Neuronal stem cell (in vitro differentiated cells): ENCODE data around the gene LIN28B.
A peak's percentile ranks its signal among the peaks of the same experiment; 100 is the strongest.
"Not testable (repeated sequence)": the region's sequence is repeated elsewhere in the genome, so short reads cannot be mapped to it uniquely, and the experiment has no call there.

Experiments
- DNase-seq: peaks from one replicate; pipeline ENCODE4 v3.0.0-alpha.2; 2013; ENCODE audit warnings: low spot score
- H2AFZ ChIP-seq: one replicate; pipeline ENCODE4 v1.6.1; 2013; ENCODE audit warnings: mild to moderate bottlenecking, low read length, inconsistent platforms
- H2AK5ac ChIP-seq: 2 replicates; pipeline ENCODE4 v1.6.1; 2013; ENCODE audit warnings: low read depth, mild to moderate bottlenecking, inconsistent platforms, low read length, moderate library complexity, mixed read lengths
- H2BK120ac ChIP-seq: 2 replicates; pipeline ENCODE4 v1.6.1; 2013; ENCODE audit warnings: low read depth, mild to moderate bottlenecking, inconsistent platforms, low read length, moderate library complexity, mixed read lengths
- H2BK12ac ChIP-seq: one replicate; pipeline ENCODE4 v1.6.1; 2013; ENCODE audit warnings: low read length, inconsistent platforms
- H2BK15ac ChIP-seq: 2 replicates; pipeline ENCODE4 v1.6.1; 2013; ENCODE audit warnings: mild to moderate bottlenecking, low read length, inconsistent platforms, mixed read lengths
- H2BK5ac ChIP-seq: one replicate; pipeline ENCODE4 v1.6.1; 2013; ENCODE audit warnings: inconsistent platforms, mild to moderate bottlenecking, low read length, moderate library complexity
- H3K14ac ChIP-seq: one replicate; pipeline ENCODE4 v1.6.1; 2013; ENCODE audit warnings: low read length, inconsistent platforms
- H3K18ac ChIP-seq: 2 replicates; pipeline ENCODE4 v1.6.1; 2013; ENCODE audit warnings: low read length, inconsistent platforms
- H3K23ac ChIP-seq: 2 replicates; pipeline ENCODE4 v1.6.1; 2013; ENCODE audit warnings: low read depth, mild to moderate bottlenecking, mixed read lengths, low read length, inconsistent platforms; ENCODE audit not compliant: poor library complexity
- H3K27ac ChIP-seq: replicated peaks from 3 replicates; pipeline ENCODE4 v1.5.1; 2013; ENCODE audit warnings: low read length, inconsistent platforms
- H3K27me3 ChIP-seq, 3 experiments: 2 replicates each; pipeline ENCODE4 v1.6.1; 2013; ENCODE audit warnings: low read length in 3 of 3, mild to moderate bottlenecking in 2 of 3, inconsistent platforms in 1 of 3, low read depth in 1 of 3, mixed read lengths in 1 of 3, moderate library complexity in 1 of 3; ENCODE audit not compliant: control insufficient read depth in 3 of 3, insufficient read depth in 3 of 3
- H3K36me3 ChIP-seq, 2 donors: replicated peaks in 1 of 2; 2 replicates each; pipeline ENCODE4 v1.6.1; 2013; ENCODE audit warnings: low read length in 2 of 2; ENCODE audit not compliant: control insufficient read depth in 2 of 2, insufficient read depth in 2 of 2
- H3K4ac ChIP-seq: 2 replicates; pipeline ENCODE4 v1.6.1; 2013; ENCODE audit warnings: inconsistent platforms, mild to moderate bottlenecking, low read length, moderate library complexity
- H3K4me1 ChIP-seq, 2 donors: 1 replicate in 1 of 2; 2 replicates in 1 of 2; pipeline ENCODE4 v1.6.1; 2013; ENCODE audit warnings: low read length in 2 of 2, low read depth in 1 of 2; ENCODE audit not compliant: control insufficient read depth in 2 of 2, insufficient read depth in 1 of 2
- H3K4me2 ChIP-seq: one replicate; pipeline ENCODE4 v1.6.1; 2013; ENCODE audit warnings: mild to moderate bottlenecking, low read length, inconsistent platforms; ENCODE audit not compliant: insufficient read depth, poor library complexity, severe bottlenecking
- H3K4me3 ChIP-seq, 2 donors: 2 replicates each; pipeline ENCODE4 v1.5.1; 2013; ENCODE audit warnings: low read length in 2 of 2, mild to moderate bottlenecking in 2 of 2, inconsistent platforms in 1 of 2, moderate library complexity in 1 of 2
- H3K79me1 ChIP-seq: one replicate; pipeline ENCODE4 v1.6.1; 2013; ENCODE audit warnings: low read depth, mild to moderate bottlenecking, inconsistent platforms, low read length, moderate library complexity
- H3K9ac ChIP-seq: one replicate; pipeline ENCODE4 v1.6.1; 2013; ENCODE audit warnings: mild to moderate bottlenecking, low read depth, low read length, inconsistent platforms; ENCODE audit not compliant: poor library complexity
- H3K9me3 ChIP-seq, 2 donors: replicated peaks in 1 of 2; 2 replicates each; pipeline versions ENCODE3 to v1.6.1; 2013; ENCODE audit warnings: low read length in 2 of 2, mild to moderate bottlenecking in 2 of 2, inconsistent platforms in 1 of 2, low read depth in 1 of 2, mixed read lengths in 1 of 2, moderate library complexity in 1 of 2; ENCODE audit not compliant: control insufficient read depth in 2 of 2, insufficient read depth in 1 of 2
- H4K8ac ChIP-seq: one replicate; pipeline ENCODE4 v1.6.1; 2013; ENCODE audit warnings: low read depth, mild to moderate bottlenecking, inconsistent platforms, low read length, moderate library complexity
- H4K91ac ChIP-seq: one replicate; pipeline ENCODE4 v1.6.1; 2013; ENCODE audit warnings: low read length, low read depth, mild to moderate bottlenecking, inconsistent platforms; ENCODE audit not compliant: poor library complexity
- WGBS, 2 donors: extraction: QIAGEN DNeasy Blood & Tissue Kit; methylation state at CpG; one replicate each; pipeline ENCODE4 v1.1.7; 2013; ENCODE audit warnings: missing lambda C conversion rate in 2 of 2, mixed read lengths in 1 of 2; ENCODE audit not compliant: insufficient read length in 2 of 2, insufficient replicate concordance in 1 of 2; ENCODE audit errors: extremely low coverage in 2 of 2; 5-methylcytosine and 5-hydroxymethylcytosine counted together

LIN28B gene

DNA sequence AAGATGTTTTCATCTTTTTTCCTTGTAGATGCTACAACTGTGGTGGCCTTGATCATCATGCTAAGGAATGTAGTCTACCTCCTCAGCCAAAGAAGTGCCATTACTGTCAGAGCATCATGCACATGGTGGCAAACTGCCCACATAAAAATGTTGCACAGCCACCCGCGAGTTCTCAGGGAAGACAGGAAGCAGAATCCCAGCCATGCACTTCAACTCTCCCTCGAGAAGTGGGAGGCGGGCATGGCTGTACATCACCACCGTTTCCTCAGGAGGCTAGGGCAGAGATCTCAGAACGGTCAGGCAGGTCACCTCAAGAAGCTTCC lies 121.4 kb downstream of the LIN28B start:
- no peak overlapping the region for H2BK5ac ChIP-seq
- H3K9ac ChIP-seq = no peak overlapping the region
- H2AK5ac ChIP-seq = no peak overlapping the region
- no peak overlapping the region for H4K91ac ChIP-seq
- no peak overlapping the region for H2BK15ac ChIP-seq
- H3K18ac ChIP-seq = no peak overlapping the region
- no peak overlapping the region for H4K8ac ChIP-seq
- H2BK120ac ChIP-seq = no peak overlapping the region
- H3K4ac ChIP-seq = no peak overlapping the region
- H3K9me3 ChIP-seq = peaks cover 0 to 1% of the 10 kb centered on the region in 2 donors
- no peak overlapping the region for H3K23ac ChIP-seq
- H3K4me3 ChIP-seq = no peak overlapping the region
- WGBS, 2 donors = no CpG with 5 or more reads among the region's 6 CpGs
- H3K36me3 ChIP-seq = peaks cover 12 to 49% of the 10 kb centered on the region in 2 donors
- peaks cover 0 to 2% (median 0%) of the 10 kb centered on the region in 3 experiments for H3K27me3 ChIP-seq
- peaks cover 1 to 3% of the 10 kb centered on the region in 2 donors for H3K4me1 ChIP-seq
- no peak overlapping the region for H2BK12ac ChIP-seq
- no peak overlapping the region for H3K27ac ChIP-seq
- no peak for DNase-seq
- no peak overlapping the region for H3K14ac ChIP-seq
- peaks cover 4% of the 10 kb centered on the region for H3K79me1 ChIP-seq
- H2AFZ ChIP-seq = no peak overlapping the region
- no peak overlapping the region for H3K4me2 ChIP-seq

DNA sequence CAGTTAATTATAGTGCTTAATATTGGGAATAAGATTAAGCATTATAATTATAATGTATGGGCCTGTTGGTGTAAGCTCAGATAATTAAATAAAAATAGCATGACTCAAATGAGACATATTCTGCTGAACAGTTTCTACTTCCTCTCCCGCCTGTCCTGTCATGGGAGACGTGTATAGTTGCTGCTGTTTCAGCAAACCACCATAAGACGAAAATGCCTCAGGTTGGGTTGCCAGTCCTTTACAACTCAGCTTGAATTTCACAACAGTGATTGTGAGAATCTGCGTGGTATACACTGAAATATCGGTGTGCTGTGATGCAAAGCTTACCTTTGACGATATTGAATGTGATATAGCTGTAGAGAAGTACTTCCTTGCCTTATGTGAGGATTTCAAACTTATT lies 123.4 kb downstream of the LIN28B start:
- H3K9me3 ChIP-seq = peaks cover 0 to 1% of the 10 kb centered on the region in 2 donors
- H3K79me1 ChIP-seq = peaks cover 4% of the 10 kb centered on the region
- H3K27me3 ChIP-seq = peaks cover 0 to 2% (median 0%) of the 10 kb centered on the region in 3 experiments
- no peak for DNase-seq
- no peak overlapping the region for H3K4me2 ChIP-seq
- no peak overlapping the region for H3K4ac ChIP-seq
- H3K18ac ChIP-seq = no peak overlapping the region
- H3K4me1 ChIP-seq = peaks cover 0 to 3% of the 10 kb centered on the region in 2 donors
- no peak overlapping the region for H2BK5ac ChIP-seq
- H3K9ac ChIP-seq = no peak overlapping the region
- H3K14ac ChIP-seq = no peak overlapping the region
- H3K36me3 ChIP-seq = peaks cover 12 to 54% of the 10 kb centered on the region in 2 donors
- H2BK120ac ChIP-seq = no peak overlapping the region
- H3K23ac ChIP-seq = no peak overlapping the region
- no peak overlapping the region for H3K4me3 ChIP-seq
- H2AFZ ChIP-seq = no peak overlapping the region
- H3K27ac ChIP-seq = no peak overlapping the region
- no peak overlapping the region for H2BK12ac ChIP-seq
- no peak overlapping the region for H4K8ac ChIP-seq
- H2BK15ac ChIP-seq = no peak overlapping the region
- WGBS, 2 donors = no CpG with 5 or more reads among the region's 6 CpGs
- H2AK5ac ChIP-seq = no peak overlapping the region
- no peak overlapping the region for H4K91ac ChIP-seq

DNA sequence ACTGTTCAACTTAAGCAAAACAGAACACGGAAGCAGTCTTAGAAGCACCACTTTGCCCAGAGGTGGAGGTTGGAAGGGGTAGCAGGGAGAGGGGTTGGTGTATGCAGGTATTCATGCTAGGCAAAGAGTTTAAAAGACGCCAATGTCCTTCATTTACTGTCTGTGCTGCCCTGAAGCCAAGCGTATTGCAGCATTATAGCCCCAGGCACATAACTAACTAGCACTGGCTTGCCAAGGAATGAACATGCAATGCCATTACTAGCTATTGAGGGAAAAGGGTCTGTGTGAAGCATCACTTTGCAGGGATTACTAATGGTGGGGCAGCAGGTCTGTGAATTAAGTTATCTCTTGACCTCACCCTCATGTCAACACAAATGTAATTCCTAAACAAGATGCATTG lies 124.8 kb downstream of the LIN28B start:
- not testable (repeated sequence) for H3K9ac ChIP-seq, DNase-seq, H3K4ac ChIP-seq, H3K18ac ChIP-seq, H3K4me2 ChIP-seq, H3K4me1 ChIP-seq, H3K79me1 ChIP-seq, H2BK120ac ChIP-seq, H4K8ac ChIP-seq, H3K27me3 ChIP-seq, H4K91ac ChIP-seq, H3K23ac ChIP-seq, H3K4me3 ChIP-seq, H2BK15ac ChIP-seq, H2BK12ac ChIP-seq, H3K27ac ChIP-seq, H2BK5ac ChIP-seq, H3K14ac ChIP-seq, H2AK5ac ChIP-seq, H3K9me3 ChIP-seq, H2AFZ ChIP-seq
- peaks cover 12 to 54% of the 10 kb centered on the region in 2 donors for H3K36me3 ChIP-seq
- no CpG with 5 or more reads among the region's 3 CpGs for WGBS, 2 donors

DNA sequence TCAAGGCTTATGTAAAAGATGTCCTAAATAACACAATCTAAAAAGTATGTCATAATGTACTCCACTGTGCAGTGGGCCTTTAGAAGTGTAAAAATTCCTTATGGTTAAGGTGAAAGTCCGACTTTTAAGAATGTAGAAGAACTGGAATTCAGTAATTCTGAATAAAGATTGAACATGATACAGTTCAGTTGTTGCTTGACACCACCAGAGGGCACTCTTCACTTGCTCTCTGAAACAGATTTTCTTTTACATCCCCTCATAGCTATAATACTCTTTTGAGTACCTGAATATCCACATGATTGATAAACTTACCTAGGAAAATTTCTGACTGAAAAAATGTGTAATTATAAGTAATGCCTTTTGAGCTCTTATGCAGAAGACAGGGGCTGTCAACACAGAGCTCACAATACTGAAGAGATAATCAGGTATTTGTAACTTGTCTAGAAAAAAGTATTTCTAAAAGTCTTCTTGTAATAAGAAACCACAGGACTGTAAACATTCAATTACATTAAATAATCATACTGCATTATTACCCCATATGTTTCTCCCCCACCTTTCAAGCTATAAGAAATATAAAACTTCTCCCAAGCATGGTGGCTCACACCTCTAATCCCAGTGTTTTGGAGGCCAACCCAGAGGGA lies 130.8 kb downstream of the LIN28B start:
- no peaks in the 10 kb centered on the region for H3K27me3 ChIP-seq

More for the DNA sequence above, 130.8 kb downstream of the LIN28B start:
- Histone ChIP-seq H3K4me2 (no peak overlapping the region), H2BK5ac (no peak overlapping the region), H2AFZ (no peak overlapping the region), H3K9ac (no peak overlapping the region), H2BK120ac (no peak overlapping the region), H3K79me1 (no peaks in the 10 kb centered on the region), H3K4me1 (no peaks in the 10 kb centered on the region), H3K4ac (no peak overlapping the region), H4K8ac (no peak overlapping the region), H3K9me3 (no peaks in the 10 kb centered on the region), H2BK15ac (no peak overlapping the region), H4K91ac (no peak overlapping the region), H3K36me3 (peaks cover 0 to 16% of the 10 kb centered on the region in 2 donors), H2BK12ac (no peak overlapping the region), H3K4me3 (no peak overlapping the region), H3K18ac (no peak overlapping the region), H3K23ac (no peak overlapping the region), H3K14ac (no peak overlapping the region), H2AK5ac (no peak overlapping the region), H3K27ac (no peak overlapping the region)
- no CpG with 5 or more reads among the region's 1 CpG for WGBS, 2 donors
- peak; percentile 42 for DNase-seq
